Smooth muscle cell (in vitro differentiated cells): ENCODE measurements around the gene MAGI1. TPM values are rescaled to one million over a fixed set of nuclear protein-coding genes. Genes with fewer than 3 reads are reported as not detected.

Experiments used
- DNase-seq: peaks from one replicate; lab custom pipeline; 2025; ENCODE audit not compliant: unreplicated experiment; lab: John Stamatoyannopoulos, UW
- H2AFZ ChIP-seq: fragments of 200-600 bp; sonication (generic); 2 replicates; pipeline ENCODE4 v1.6.0; 2016; ENCODE audit warnings: antibody characterized with exemption, low read depth, mild to moderate bottlenecking
- H3F3A ChIP-seq: fragments of 200-600 bp; sonication (generic); 2 replicates; pipeline ENCODE4 v1.6.0; 2017; ENCODE audit warnings: antibody characterized with exemption, low read depth
- H3K27ac ChIP-seq: fragments of 200-600 bp; sonication (generic); 2 replicates; pipeline ENCODE4 v1.5.1; 2016; ENCODE audit warnings: low read depth, mild to moderate bottlenecking
- H3K27me3 ChIP-seq: fragments of 200-600 bp; sonication (generic); 2 replicates; pipeline ENCODE4 v1.6.1; 2016; ENCODE audit warnings: low read depth, mild to moderate bottlenecking
- H3K36me3 ChIP-seq: fragments of 200-600 bp; sonication (generic); 2 replicates; pipeline ENCODE4 v1.5.1; 2016; ENCODE audit warnings: low read depth
- H3K4me1 ChIP-seq: fragments of 200-600 bp; sonication (generic); 2 replicates; pipeline ENCODE4 v1.5.1; 2016; ENCODE audit warnings: low read depth
- H3K4me2 ChIP-seq: fragments of 200-600 bp; sonication (generic); 2 replicates; pipeline ENCODE4 v1.6.0; 2016; ENCODE audit warnings: mild to moderate bottlenecking
- H3K4me3 ChIP-seq: fragments of 200-600 bp; sonication (generic); 2 replicates; pipeline ENCODE4 v1.5.1; 2016; ENCODE audit warnings: mild to moderate bottlenecking
- H3K79me2 ChIP-seq: fragments of 200-600 bp; sonication (generic); 2 replicates; pipeline ENCODE4 v1.6.0; 2016; ENCODE audit warnings: low read depth, mild to moderate bottlenecking
- H3K9ac ChIP-seq: fragments of 200-600 bp; sonication (generic); 2 replicates; pipeline ENCODE4 v1.6.0; 2016; ENCODE audit warnings: low read depth
- H3K9me3 ChIP-seq: fragments of 200-600 bp; sonication (generic); replicated peaks from 2 replicates; pipeline ENCODE4 v1.5.1; 2016; ENCODE audit warnings: low read depth
- H4K20me1 ChIP-seq: fragments of 200-600 bp; sonication (generic); 2 replicates; pipeline ENCODE4 v1.6.0; 2016; ENCODE audit warnings: low read depth
- CTCF ChIP-seq: fragments of 200-600 bp; sonication (generic); IDR thresholded peaks from 2 replicates; pipeline ENCODE4 v1.5.1; 2017; ENCODE audit warnings: borderline replicate concordance, mild to moderate bottlenecking, antibody characterized with exemption; ENCODE audit not compliant: insufficient read depth, poor library complexity, severe bottlenecking
- WGBS: methylation state at CpG from one replicate; pipeline ENCODE4 v1.1.7; 2016; ENCODE audit warnings: low lambda C conversion rate; 5-methylcytosine and 5-hydroxymethylcytosine counted together
- polyA plus RNA-seq: library from polyadenylated mRNA; unstranded; fragments of >200 nt; fragmentation: Nextera tagmentation; extraction: Ambion mirVana; gene quantifications from 2 replicates; pipeline ENCODE4 v1.2.1, GENCODE V29; 2016
- total RNA-seq: library from RNA; depleted of rRNA; stranded (reverse); fragments of >200 nt; gene quantifications from 2 replicates; pipeline ENCODE4 v1.2.3, GENCODE V29; 2014

MAGI1 gene
- total and polyA plus RNA-seq, 2 experiments from 2014 or later = 9.9 to 23.3 TPM

- H3K4me1 ChIP-seq = no peaks in the 10 kb centered on the region
- no peak overlapping the region for H3K4me2 ChIP-seq
- H3K36me3 ChIP-seq = no peaks in the 10 kb centered on the region
- H3K4me3 ChIP-seq = no peak overlapping the region
- 100% methylated on average over 2 of the region's 2 CpGs for WGBS
- H3K27me3 ChIP-seq = no peaks in the 10 kb centered on the region
- DNase-seq = no peak
- H4K20me1 ChIP-seq = no peaks in the 10 kb centered on the region
- H3K9me3 ChIP-seq = no peaks in the 10 kb centered on the region
- TF ChIP-seq CTCF = no peak
- H3K9ac ChIP-seq = no peak overlapping the region
- H2AFZ ChIP-seq = no peak overlapping the region
- H3F3A ChIP-seq = no peaks in the 10 kb centered on the region
- H3K27ac ChIP-seq = no peak overlapping the region
- H3K79me2 ChIP-seq = no peaks in the 10 kb centered on the region
Measured at GRCh38 chr3:65344846-65345245, 693.9 kb downstream of the MAGI1 start.

GRCh38 chr3:65344444-65344843 lies 694.3 kb downstream of the MAGI1 start:
- Histone ChIP-seq H3K4me2 (no peak overlapping the region), H3K4me1 (no peaks in the 10 kb centered on the region), H3K27ac (no peak overlapping the region), H2AFZ (no peak overlapping the region), H4K20me1 (no peaks in the 10 kb centered on the region), H3K36me3 (no peaks in the 10 kb centered on the region), H3K4me3 (no peak overlapping the region), H3K9ac (no peak overlapping the region), H3K79me2 (no peaks in the 10 kb centered on the region), H3F3A (no peaks in the 10 kb centered on the region), H3K27me3 (no peaks in the 10 kb centered on the region), H3K9me3 (no peaks in the 10 kb centered on the region)
- no peak for TF ChIP-seq CTCF
- 63% methylated on average over 3 of the region's 3 CpGs for WGBS
- no peak for DNase-seq

GRCh38 chr3:65343736-65344135 lies 695.0 kb downstream of the MAGI1 start:
- Histone ChIP-seq H2AFZ (no peak overlapping the region), H3K9me3 (no peaks in the 10 kb centered on the region), H3K4me1 (no peaks in the 10 kb centered on the region), H3K4me2 (no peak overlapping the region), H3K79me2 (no peaks in the 10 kb centered on the region), H3F3A (no peaks in the 10 kb centered on the region), H3K27ac (no peak overlapping the region), H4K20me1 (no peaks in the 10 kb centered on the region), H3K9ac (no peak overlapping the region), H3K27me3 (no peaks in the 10 kb centered on the region), H3K36me3 (no peaks in the 10 kb centered on the region), H3K4me3 (no peak overlapping the region)
- TF ChIP-seq CTCF = no peak
- no peak for DNase-seq
- WGBS = 59% methylated on average over 4 of the region's 4 CpGs

GRCh38 chr3:65343026-65343425 lies 695.7 kb downstream of the MAGI1 start:
- H3K79me2 ChIP-seq = no peaks in the 10 kb centered on the region
- H3K9ac ChIP-seq = no peak overlapping the region
- no peak for DNase-seq
- no peak overlapping the region for H3K4me3 ChIP-seq
- no peak for TF ChIP-seq CTCF
- H3K9me3 ChIP-seq = no peaks in the 10 kb centered on the region
- H2AFZ ChIP-seq = no peak overlapping the region
- 91% methylated on average over 6 of the region's 6 CpGs for WGBS
- no peak overlapping the region for H3K4me2 ChIP-seq
- no peaks in the 10 kb centered on the region for H3K4me1 ChIP-seq
- no peaks in the 10 kb centered on the region for H3K27me3 ChIP-seq
- no peaks in the 10 kb centered on the region for H3F3A ChIP-seq
- H3K36me3 ChIP-seq = no peaks in the 10 kb centered on the region
- H3K27ac ChIP-seq = no peak overlapping the region
- no peaks in the 10 kb centered on the region for H4K20me1 ChIP-seq
